Measurements from ENCODE around the gene PUS3.

The PUS3 gene

GRCh38 chr11:125949271-125950177 is 46.5 kb upstream of the PUS3 start:
- DNase-seq (ENCODE audit: low read depth), result no peak
- no peak for TF ChIP-seq CTCF (IDR thresholded peaks at IDR 0.05; ENCODE audit: control insufficient read depth, insufficient read depth, low read depth, low read length, missing control alignments)
- no peak overlapping the region for H3K4me3 ChIP-seq (ENCODE audit: control insufficient read depth, low read depth, low read length)

- no peak overlapping the region for H3K4me3 ChIP-seq (ENCODE audit: control insufficient read depth, low read depth, low read length)
- no peak for DNase-seq (ENCODE audit: low read depth)
- no peak for TF ChIP-seq CTCF (IDR thresholded peaks at IDR 0.05; ENCODE audit: control insufficient read depth, insufficient read depth, low read depth, low read length, missing control alignments)
These were observed 45.5 kb upstream of the PUS3 start for GRCh38 chr11:125948278-125949051.

- no peak for DNase-seq (ENCODE audit: low read depth)
- no peak for TF ChIP-seq CTCF (IDR thresholded peaks at IDR 0.05; ENCODE audit: control insufficient read depth, insufficient read depth, low read depth, low read length, missing control alignments)
- no peak overlapping the region for H3K4me3 ChIP-seq (ENCODE audit: control insufficient read depth, low read depth, low read length)
These were observed 44.6 kb upstream of the PUS3 start for GRCh38 chr11:125947419-125948277.

GRCh38 chr11:125946712-125947418 is 43.9 kb upstream of the PUS3 start:
- no peak overlapping the region for H3K4me3 ChIP-seq (ENCODE audit: control insufficient read depth, low read depth, low read length)
- no peak for TF ChIP-seq CTCF (IDR thresholded peaks at IDR 0.05; ENCODE audit: control insufficient read depth, insufficient read depth, low read depth, low read length, missing control alignments)
- DNase-seq (ENCODE audit: low read depth), result no peak

GRCh38 chr11:125945797-125946520 is 43.0 kb upstream of the PUS3 start, which contains the start of gene VSIG10L2:
Gene VSIG10L2 (plus strand): TSS chr11:125946044. CDS start chr11:125946056, 12 bp downstream.
- DNase-seq (ENCODE audit: low read depth), result no peak
- H3K4me3 ChIP-seq (ENCODE audit: control insufficient read depth, low read depth, low read length), result no peak within 1 kb of the TSS
- no peak for TF ChIP-seq CTCF (IDR thresholded peaks at IDR 0.05; ENCODE audit: control insufficient read depth, insufficient read depth, low read depth, low read length, missing control alignments)
